ENCODE data around the gene TACR1.
"Not testable (repeated sequence)": the region's sequence is repeated elsewhere in the genome, so short reads cannot be mapped to it uniquely, and the experiment has no call there.

Gene TACR1

GRCh38 chr2:75194184-75194868 is 5.0 kb downstream of the TACR1 start:
- no peak for DNase-seq
- ATAC-seq, result no peak

GRCh38 chr2:75192496-75192895 is 6.8 kb downstream of the TACR1 start:
- no peak for DNase-seq
- ATAC-seq, result no peak

- no peak for DNase-seq
- ATAC-seq, result no peak
These were observed 8.9 kb downstream of the TACR1 start for GRCh38 chr2:75190271-75190990.

- ATAC-seq, result no peak
These were observed 12.5 kb downstream of the TACR1 start for GRCh38 chr2:75186821-75187220.

GRCh38 chr2:75182606-75183005 is 16.7 kb downstream of the TACR1 start:
- DNase-seq (no peak), ATAC-seq (no peak)

More at GRCh38 chr2:75186821-75187220, 12.5 kb downstream of the TACR1 start:
- DNase-seq, result no peak

- ATAC-seq (no peak), DNase-seq (no peak)
These were observed 18.8 kb downstream of the TACR1 start for GRCh38 chr2:75180476-75180875.

- no peak for DNase-seq
- no peak for ATAC-seq
These were observed 21.9 kb downstream of the TACR1 start for GRCh38 chr2:75177427-75177826.

GRCh38 chr2:75175456-75175855 is 23.9 kb downstream of the TACR1 start:
- ATAC-seq, result no peak
- DNase-seq, result no peak

GRCh38 chr2:75174981-75175380 is 24.3 kb downstream of the TACR1 start:
- no peak for DNase-seq

GRCh38 chr2:75174519-75174918 is 24.8 kb downstream of the TACR1 start:
- no peak for DNase-seq
- no peak for ATAC-seq

More at GRCh38 chr2:75174981-75175380, 24.3 kb downstream of the TACR1 start:
- ATAC-seq, result no peak

- DNase-seq (no peak), ATAC-seq (no peak)
These were observed 25.6 kb downstream of the TACR1 start for GRCh38 chr2:75173740-75174139.

- not testable (repeated sequence) for ATAC-seq, DNase-seq
These were observed 27.9 kb downstream of the TACR1 start for GRCh38 chr2:75171423-75171822.

- DNase-seq, result no peak
- ATAC-seq, result no peak
These were observed 28.4 kb downstream of the TACR1 start for GRCh38 chr2:75170889-75171288.

GRCh38 chr2:75168186-75168585 is 31.1 kb downstream of the TACR1 start:
- DNase-seq, result no peak

GRCh38 chr2:75166491-75166890 is 32.8 kb downstream of the TACR1 start:
- ATAC-seq (no peak), DNase-seq (no peak)

More at GRCh38 chr2:75168186-75168585, 31.1 kb downstream of the TACR1 start:
- no peak for ATAC-seq

GRCh38 chr2:75162897-75163296 is 36.4 kb downstream of the TACR1 start:
- no peak for DNase-seq
- ATAC-seq, result no peak

- ATAC-seq (no peak), DNase-seq (no peak)
These were observed 37.1 kb downstream of the TACR1 start for GRCh38 chr2:75162259-75162658.

GRCh38 chr2:75157435-75157834 is 41.9 kb downstream of the TACR1 start:
- no peak for DNase-seq
- ATAC-seq, result no peak

GRCh38 chr2:75155115-75155514 is 44.2 kb downstream of the TACR1 start:
- DNase-seq (no peak), ATAC-seq (no peak)

- no peak for DNase-seq
- no peak for ATAC-seq
These were observed 46.1 kb downstream of the TACR1 start for GRCh38 chr2:75153221-75153620.

- not testable (repeated sequence) for ATAC-seq, DNase-seq
These were observed 47.1 kb downstream of the TACR1 start for GRCh38 chr2:75152243-75152642.

- DNase-seq, result not testable (repeated sequence)
These were observed 51.4 kb downstream of the TACR1 start for GRCh38 chr2:75147884-75148283.

GRCh38 chr2:75146606-75147332 is 52.6 kb downstream of the TACR1 start:
- no peak for ATAC-seq
- no peak for DNase-seq

More at GRCh38 chr2:75147884-75148283, 51.4 kb downstream of the TACR1 start:
- not testable (repeated sequence) for ATAC-seq
